SH-SY5Y (cell line): ENCODE measurements around the gene C11orf86.

ENCODE experiments used
- GATA2 ChIP-seq: IDR thresholded peaks from 2 replicates; pipeline ENCODE4 v1.6.1; 2011; ENCODE audit warnings: mild to moderate bottlenecking, low read depth, low read length
- GATA3 ChIP-seq: IDR thresholded peaks from 2 replicates; pipeline ENCODE4 v1.6.1; 2011; ENCODE audit warnings: low read depth, mild to moderate bottlenecking, low read length, moderate library complexity

DNA sequence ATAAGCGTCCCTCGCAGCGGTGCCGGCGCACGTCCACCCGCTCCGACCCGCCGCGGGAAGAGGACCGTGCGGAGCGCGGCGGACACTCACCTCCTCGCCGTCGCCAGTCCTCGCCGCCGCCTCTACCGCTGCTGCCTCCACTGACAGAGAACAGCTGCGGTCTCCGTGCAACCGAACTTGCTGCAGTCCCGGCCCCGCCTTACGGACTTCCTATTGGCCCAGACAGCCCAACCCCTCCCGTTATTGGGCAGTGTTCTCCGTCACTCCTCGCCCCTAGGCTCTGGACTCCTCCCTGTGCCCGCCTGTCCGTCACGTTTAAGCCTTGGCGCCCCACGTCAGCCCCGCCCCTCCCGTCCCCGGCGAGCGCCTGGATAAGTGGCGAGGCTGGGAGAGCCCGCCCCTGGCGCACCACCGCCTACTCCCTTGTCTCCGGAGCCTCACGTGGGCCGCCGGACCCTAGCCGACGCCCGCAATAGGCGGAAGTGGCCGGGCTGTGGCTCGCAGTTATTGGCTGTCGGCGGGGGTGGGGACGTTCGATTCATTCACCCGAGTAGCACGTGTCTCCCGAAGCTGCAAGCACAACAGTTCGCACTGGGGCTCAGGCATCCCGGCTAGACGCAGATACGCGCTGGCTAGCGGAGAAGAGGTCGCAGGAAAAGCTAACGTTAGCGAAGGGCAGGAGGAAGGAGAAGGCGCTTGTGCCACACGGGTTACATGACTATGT, 16.7 kb upstream of the C11orf86 start, which contains the start of gene PC:
- no peak for TF ChIP-seq GATA2
- no peak for TF ChIP-seq GATA3
